Activated T-cell treated with anti-CD3 and anti-CD28 coated beads for 4 hours (primary cell): ENCODE measurements around the gene CTRB1.
"Not testable (repeated sequence)": the region's sequence is repeated elsewhere in the genome, so short reads cannot be mapped to it uniquely, and the experiment has no call there.

Experiments used
- DNase-seq: peaks from one replicate; pipeline ENCODE4 v3.0.0-alpha.2; 2020

Gene CTRB1

DNA sequence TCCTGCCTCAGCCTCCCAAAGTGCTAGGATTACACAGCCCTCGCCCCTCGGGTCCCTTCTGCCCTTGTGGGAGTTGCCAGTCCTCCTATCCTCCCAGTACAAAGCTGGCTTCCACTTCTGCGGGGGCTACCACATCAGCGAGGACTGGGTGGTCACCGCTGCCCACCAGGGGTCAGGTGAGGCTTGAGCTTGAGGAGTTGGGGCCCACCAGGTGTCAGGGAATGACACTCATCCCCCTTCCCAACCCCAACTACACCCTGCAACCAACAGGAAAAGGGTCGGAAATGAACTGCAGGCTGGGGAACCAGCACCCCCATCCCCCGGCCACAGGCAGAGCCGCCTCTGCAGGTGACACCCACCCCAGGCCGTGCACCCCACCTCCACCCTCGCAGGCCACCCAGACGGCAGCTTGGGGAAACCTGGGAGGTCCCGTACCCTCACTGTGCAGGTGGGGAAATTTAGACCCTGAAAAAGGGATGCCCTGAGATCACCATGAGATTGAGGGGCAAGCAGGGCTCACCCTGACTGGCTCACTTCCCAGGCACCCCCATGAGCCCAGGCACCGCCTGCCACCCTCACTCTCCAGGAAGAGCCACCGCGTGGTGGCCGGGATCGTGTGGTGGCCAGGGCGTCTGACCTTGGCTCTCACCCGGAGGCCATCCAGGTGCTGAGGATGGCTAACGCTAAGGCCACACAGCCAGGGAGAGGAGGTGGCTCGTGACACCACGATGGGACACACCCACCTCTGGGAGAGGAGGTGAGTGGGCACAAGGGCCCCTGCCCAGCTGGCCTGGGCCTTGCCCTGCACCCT, 8.0 kb downstream of the CTRB1 start:
- no peak for DNase-seq

DNA sequence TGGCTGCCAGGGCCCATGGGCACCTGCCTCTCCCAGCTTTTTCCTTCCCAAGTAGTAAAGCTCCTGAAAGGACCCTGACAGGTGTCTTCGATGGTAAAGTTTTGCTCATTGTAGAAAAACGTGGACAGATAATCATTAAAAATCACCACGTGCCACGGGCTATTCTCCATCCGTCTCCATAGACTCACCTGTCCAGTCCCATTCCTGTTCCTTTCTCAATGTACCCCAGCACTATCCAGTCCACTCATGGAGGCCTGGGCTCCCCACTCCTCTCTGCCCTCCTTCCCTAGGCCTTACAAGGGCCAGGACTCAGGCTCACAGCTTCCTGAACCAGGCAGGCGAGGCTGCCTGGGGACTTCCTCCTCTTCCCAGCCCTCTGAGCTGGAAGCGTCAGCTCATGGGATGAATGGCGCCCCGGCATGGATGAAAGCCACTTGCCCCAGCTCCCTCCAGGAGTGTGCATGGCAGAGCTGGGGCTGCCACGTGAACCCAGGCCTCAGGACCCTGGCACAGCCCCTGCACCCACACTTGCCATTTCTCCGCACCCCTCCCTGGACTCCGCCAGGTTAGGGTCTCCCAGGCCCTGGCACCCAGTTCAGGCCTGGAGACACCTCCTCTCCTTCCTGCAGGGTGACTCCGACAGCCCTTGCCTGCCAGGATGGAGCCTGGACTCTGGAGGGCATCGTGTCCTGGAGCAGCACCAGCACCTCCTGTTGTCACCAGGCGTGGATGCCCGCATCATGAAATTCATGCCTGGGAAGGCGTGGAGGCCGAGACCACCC, 8.8 kb downstream of the CTRB1 start:
- no peak for DNase-seq

DNA sequence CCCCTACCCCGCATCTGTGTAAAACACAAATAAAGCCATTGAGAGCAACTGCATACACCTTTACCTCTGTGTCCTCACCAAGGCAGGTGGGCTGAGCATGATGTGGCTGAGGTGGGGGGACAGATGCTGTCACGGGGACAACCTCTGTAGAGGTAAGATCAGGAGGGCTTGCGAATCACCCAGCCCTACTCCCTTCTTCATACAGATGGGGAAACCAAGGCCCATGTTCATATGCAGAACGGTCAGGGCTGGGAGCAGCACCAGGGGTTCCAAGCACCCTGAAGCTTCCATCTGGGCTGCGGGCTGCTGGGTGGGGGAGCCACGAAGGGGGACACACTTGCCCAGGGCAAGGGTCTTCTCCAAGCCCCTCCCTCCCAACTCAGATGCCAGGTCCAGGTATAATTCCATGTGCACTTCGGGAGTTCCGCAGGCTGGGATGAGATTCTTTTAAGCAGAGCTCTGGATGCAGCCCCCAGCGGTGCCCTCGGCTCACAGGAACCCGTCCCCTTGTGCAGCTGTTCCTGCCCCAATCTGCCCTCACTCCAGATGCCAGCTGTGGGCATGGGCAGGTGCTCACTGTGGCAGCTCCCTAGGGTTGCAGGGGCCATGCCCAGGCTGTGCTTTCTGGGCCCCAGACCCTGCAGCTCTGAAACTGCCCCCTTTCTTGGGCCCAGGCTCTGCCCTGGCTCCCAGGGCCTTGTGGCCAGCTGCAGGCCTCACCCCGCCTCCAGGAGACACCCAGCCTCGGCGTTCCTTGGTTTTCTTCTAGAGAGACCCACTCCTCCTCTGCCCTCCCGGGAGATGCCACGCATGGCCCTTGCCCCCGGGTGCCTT, 9.6 kb downstream of the CTRB1 start:
- no peak for DNase-seq

DNA sequence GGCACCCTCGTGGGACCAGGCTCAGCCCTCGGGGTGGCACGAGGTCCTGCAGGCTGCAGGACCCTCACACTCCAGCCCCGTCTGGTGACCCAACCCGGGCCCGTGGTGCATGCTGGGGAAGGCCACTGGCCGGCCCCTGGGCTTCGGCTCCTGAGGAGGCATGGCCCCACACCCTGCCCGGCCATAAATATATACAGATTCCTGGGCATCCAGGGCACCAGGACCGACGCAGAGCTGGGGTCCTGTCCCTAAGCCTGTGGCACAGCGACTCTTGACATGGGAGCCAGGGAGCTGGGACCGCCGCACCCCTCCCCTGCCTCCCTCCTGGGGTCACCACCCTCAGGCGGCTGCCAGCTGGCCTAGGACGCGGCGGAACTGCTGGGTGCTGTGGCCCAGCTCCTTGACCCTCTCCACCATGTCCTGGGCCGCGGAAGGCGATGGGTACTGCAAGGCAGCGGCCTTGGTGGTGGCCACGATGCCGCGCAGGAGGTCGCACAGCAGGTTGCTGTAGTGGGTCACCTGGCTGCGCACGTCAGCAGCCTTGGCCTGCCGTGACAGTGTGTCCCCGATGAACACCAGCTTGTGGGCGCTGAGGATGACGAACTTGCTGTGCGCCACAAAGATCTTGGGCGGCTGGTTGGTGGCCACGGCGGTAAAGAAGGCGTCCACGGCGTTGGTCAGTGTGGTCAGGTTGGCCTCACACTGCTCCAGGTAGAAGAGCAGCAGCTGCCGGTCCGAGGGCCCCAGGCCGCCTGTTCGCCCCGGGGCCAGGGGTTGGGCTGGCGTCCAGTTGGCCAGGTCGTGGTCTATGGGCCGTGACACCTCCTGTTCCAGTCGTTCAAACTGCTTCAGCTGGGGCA, 10.6 kb downstream of the CTRB1 start:
- DNase-seq = no peak

DNA sequence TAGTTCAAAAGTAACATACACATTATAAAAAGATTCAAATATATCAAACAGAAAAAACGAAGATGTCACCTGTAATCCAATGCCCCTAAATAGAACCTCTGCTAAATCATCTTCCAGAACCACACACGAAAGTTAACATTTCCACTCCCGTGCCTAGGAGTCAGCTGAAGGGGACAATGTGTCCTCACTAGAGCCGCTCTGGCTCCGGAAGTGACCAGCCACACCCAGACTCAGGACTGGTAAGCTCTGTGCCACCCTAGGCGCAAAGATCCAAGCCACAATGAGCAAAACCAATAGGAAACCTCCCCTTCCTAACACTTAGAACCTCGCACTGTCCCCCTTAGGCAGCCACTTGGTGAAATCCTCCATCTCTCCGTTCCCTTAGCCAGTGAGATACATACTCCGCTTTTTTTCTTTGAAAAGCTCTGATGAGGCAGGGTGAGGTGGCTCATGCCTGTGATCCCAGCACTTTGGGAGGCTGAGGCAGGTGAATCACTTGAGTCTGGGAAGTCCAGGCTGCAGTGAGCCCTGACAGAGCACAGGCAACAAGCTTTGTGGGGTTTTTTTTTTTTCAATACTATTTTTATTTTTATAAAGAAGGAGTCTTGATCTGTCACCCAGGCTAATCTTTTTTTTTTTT, 11.8 kb downstream of the CTRB1 start:
- no peak for DNase-seq

DNA sequence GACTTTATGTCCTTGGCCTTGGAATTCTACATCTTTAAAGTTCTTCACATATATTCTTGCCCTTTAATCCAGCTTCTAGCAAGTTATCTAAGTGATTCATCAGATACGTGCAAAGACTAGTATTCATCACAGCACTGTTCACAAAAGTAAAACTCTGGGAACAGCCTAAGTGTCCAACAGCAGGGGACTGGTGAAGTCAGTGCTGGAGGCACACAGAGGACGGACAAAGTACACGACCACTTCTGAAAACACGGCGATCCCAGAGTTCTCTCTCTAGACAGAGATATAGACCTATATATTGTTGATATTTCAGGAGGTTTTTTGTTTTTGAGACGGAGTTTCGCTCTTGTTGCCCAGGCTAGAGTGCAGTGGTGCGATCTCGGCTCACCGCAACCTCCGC, 12.8 kb downstream of the CTRB1 start:
- no peak for DNase-seq

DNA sequence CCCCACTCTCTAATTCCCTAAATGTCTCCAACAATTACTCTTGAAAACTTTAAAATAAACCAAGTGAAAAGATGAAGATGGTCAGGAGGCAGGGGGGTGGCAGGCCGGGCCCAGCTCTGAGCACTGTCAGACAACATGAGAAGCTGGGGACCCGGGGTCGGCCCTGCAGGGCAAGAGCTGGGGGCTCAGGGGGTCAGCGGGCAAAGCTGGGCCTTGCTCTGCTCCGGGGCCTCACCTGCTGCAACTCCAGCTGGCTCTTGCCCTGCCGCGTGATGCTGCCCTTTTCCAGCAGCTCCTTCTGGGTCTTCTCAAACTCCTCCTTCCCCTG, 14.8 kb downstream of the CTRB1 start:
- DNase-seq = no peak

DNA sequence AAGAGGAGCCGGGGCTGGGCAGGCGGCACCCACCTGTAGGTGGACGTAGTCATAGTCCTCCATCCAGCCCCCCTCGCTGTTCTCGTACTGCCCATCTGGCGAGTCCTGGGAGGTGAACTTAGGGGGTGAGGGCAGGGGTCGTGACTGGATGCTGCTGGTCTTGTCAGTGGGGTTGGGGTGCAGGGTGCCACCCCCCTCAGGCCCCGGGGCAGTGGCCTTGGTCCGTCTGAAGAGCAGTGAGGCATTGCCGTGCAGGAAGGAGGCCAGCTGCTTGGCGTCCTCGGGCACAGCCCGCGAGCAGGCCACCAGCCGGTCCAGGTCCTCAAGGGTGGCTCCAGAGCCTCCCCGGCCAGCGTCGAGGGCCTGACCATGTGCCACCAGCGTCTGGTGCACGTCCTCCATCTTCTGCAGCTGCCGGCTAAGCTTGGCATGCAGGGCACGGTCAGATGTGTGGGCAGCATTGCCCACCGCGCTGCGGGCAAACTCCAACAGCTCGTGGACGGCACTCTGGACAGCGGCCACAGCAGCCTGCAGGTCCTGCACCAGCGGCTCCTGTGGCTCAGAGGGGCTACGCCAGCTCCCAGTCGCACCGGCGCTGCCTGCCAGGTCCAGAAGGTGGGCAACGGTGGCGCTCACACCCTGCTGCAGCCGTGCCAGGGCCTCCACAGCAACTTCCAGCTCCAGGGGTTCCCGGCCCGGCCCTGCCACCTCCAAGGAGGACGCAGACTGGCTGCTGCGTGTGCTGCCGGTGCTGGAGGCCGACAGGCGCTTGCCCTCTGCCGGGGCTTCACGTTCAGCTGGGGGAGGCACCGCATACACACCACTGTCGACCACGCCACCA, 16.3 kb downstream of the CTRB1 start:
- no peak for DNase-seq

DNA sequence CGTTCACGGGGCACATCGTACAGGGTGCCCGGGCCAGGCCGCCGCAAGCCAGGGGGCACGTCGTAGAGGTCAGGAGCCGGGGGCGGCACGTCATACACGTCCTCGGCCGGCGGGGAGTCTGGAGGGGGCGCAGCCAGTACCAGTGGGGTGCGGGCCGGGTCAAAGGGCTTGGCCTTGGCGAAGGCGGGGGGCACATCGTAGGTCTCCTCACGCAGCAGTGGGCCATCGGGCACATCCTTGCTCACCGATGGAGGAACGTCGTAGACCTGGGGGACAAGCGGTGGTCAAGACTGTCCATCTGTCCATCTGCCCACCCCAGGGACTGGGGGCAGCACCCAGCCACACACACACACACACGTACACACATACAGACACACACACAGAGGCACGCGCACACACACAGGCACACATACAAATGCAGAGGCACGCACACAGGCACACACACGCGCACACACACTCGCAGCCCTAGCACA, 17.0 kb downstream of the CTRB1 start:
- DNase-seq = no peak

DNA sequence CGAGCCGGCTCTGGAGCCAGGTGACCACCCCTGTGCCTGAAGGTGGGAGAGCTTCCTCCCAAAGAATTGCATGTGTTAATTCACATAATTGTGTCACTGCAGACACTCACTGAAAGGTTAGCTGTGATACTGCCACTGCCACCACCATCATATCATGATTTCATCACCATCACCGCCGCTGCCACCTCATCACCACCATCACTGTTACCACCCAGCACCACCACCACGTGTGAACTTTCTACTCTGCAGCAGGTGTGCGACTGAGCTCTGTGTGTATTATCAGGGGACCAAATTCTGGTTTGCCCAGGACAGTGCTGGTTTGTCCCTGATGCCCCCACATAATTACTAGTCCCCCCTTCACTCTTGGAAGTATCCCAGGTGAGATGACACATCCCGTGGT, 17.4 kb downstream of the CTRB1 start:
- DNase-seq = no peak

DNA sequence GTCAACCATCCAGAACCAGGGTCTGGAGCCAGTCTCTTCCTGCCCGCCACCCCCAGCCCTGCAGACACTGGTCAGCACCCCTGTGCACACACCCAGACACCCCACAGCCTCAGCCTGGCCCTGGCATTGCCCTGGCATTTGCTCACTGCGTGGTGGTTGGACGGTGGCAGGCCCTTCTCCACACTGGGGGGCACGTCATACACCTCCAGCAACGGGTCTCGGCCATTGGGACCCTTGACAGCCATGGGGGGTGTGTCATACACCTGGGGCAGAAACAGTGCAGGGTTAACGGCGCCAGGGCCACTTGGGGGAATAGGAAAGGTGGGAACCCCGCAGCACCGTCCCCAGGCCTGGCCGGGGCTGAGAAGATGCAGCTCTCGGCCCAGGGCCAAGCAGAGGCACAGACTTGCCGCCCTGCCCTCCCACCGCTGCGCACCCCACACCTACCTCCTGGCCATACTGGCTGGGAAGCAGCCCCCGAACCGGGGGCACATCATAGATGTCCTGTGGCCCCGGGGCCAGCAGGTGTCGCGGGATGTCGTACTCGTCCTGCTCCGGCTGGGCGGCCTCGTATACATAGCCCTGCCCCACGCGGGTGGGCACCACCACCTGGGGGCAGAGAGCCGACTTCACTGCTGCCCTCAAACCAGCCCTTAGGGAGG, 18.1 kb downstream of the CTRB1 start:
- no peak for DNase-seq

DNA sequence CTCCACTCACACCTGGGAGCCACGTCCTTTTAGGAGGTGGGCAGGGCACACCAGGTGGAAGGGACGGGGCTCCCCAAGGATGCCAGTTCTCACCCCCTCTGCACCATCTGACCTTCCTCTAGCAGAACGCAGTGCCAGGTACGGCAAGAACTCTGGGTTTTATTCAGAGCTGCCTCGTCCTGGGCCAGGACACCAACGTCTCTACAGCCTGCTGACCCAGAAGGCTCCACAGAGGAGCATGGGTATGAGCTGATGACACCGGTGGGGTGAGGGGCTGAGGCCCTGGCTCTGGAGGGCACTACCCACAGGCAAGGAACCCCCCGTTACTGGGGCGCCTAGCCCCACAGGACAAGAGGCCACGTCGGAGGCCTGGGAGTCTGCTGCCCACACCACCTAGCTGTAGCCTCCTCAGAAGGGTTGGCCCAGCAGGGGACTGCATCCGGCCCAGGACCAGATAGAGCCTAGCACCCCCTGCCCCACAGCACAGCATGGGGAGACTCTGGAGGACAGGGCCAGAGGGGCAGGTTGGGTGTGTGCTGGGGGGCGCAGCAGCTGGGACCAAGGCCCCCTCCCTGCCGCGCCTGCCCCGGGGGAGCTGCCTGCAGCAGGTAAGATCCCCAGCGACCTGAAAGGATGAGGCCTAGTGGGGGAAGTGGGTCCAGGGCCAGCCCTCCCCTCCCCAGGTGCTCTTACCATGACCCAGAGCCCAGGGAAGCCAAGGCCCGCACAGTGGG, 18.8 kb downstream of the CTRB1 start:
- no peak for DNase-seq

DNA sequence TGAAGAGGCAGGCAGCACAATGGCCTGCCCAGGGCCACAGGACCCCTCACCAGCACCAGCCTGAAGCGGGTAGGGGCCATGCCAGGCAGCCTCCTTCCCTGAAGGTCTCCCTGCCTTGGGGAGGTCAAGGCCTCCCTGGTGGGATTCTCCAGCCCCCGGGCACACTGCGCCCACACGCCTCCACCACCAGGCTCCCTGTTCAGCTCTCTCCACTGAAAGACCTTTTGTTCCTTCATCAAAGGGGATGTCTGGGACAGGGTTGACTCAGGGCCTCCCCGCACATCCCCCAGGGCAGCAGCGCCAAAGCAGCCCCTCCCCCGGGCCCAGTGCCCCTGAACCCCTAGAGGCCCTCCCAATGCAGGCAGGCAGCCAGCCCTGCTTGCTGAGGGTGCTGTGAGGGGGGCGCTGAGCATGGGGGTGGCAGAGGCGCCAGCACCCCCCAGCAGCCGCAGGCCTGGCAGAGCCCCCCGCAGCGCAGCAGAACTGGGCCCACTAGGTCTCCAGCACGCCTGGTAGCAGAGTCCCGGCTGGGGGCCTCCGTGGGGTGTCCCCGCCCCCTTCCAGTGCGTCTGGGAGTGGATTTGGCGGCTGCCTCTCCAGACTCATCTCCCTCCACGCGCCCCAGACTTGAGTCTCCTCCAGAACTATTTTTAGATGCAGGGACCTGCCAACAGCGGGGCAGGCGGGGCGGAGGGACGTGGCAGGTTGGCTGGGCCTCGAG, 19.5 kb downstream of the CTRB1 start:
- DNase-seq = no peak

DNA sequence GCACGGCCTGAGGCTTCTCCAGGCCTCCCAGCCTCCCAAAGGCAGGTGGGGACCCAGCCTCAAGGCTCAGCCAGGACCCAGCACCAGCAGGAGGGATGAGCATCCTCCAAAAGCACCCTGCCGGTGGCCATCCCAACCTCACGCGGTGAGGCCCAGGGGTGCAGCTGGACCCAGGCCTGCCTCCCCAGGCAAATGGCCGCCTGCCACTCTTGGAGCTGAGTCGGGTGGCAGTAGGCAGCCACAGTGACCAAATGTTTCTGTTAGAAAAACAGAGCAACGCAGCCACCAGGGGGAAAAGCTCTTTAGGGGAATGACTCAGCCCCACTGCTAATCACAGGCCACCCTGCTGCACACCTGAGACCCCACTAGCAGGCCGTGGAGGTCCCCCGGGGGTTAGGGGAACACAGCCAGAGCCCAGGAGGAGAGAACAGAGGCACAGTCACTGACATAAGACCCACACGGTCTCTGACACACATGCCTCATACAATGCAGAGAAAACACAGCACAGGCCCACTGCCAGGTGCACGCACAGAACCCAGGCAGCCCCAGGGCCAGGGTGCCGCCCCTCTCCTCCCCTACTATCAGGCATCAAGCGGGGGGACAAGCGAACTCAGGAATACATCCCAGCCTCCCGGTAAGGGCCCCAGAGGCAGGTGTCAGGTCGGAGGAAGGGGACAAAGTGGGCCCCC, 20.2 kb downstream of the CTRB1 start:
- no peak for DNase-seq

DNA sequence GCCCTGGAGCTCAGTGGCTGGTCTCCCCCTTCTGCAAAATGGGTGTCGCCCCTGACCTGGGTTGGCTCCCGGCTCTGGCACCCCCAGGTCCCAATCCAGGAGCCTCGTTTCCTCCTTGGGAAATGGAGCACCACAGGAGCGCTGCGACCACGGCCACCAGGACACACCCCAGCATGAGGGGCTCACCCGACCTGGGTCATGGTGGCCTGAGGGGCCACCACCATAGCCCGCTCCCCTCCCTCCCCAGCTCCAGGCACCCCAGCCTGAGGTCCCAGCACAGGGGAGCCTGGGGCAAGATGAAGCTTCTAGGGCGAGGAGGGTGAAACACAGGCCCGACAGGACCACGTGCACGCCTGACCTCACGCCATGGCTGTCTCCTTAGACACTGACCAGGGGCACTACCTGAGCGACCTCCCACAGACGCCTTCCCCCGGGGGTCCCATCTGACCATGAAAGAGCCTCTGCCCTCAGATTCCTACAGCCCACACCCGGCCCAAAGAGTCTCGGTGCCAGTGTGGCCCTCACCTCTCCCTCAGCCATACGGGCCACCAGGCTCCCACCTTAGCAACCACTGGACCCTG, 20.8 kb downstream of the CTRB1 start:
- DNase-seq = no peak

DNA sequence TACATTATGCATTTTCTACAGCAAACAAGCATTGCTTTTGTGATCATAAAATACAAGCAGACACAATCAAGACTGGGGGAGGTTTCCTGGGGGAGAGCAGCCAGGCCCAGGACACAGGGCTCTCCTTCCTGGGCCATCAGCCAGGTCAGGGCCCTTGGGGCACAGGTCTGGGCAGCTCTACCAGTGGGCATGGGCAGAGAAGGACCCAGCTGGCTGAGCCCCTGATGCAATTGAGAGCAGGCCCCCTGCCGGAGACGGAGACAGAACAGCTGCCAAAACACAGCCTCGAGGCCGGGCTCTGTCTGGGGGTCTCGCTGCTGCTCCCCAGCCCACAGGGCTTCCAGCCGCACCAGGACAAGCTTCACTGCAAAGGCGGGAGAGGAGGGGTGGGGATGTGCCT, 21.8 kb downstream of the CTRB1 start:
- not testable (repeated sequence) for DNase-seq

DNA sequence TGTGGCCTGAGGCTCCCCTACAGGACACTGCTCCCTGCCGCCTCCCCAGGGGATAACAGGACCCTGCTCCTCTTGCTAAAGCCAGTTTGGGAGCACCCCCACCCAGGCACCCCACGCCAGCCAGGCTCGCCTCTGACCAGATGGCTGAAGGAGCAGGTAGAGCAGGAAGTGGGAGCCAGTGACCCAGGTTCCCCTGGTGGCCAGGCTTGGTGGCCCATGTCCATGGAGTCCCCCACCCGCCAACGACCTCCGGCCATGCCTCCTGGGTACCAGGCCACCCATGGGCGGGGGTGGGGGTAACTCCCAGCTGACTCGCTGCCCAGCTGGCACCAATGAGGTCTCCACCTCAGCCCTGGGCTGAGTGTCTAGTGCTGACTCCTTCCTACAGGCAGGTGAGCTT, 22.6 kb downstream of the CTRB1 start:
- DNase-seq = no peak

DNA sequence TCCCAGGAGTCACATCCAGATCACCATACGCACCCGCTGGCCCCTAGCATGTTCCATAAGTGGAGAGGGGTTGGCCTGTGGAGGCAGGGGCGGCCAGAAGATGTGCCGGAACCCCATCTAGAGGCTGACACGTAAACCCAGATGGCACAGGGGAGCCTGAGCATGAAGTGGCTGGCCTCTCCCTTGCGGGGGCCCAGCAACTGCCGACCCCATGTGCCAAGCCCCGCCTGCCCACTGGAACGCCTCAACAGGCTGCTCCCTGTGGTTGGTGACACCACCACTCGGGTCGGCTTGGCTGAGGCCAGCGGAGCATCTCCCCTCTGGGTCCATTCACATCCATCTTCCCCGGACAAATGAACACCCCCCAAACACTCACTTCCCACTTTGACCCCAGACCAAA, 23.2 kb downstream of the CTRB1 start:
- no peak for DNase-seq
